H1 (cell line): ENCODE data around the gene ALOX5AP. TPM values are rescaled to one million over a fixed set of nuclear protein-coding genes. Genes with fewer than 3 reads are reported as not detected.

Experiments used
- CTCF ChIA-PET: fragments of 300-600 bp; sonication (Branson Sonifier 250); formaldehyde crosslinking; loops from one replicate; lab custom pipeline; 2021; ENCODE audit not compliant: partially characterized antibody; lab: Charles Lee
- POLR2A ChIA-PET: fragments of 300-600 bp; sonication (Branson Sonifier 250); formaldehyde crosslinking; loops from one replicate; lab custom pipeline; 2021; ENCODE audit warnings: inconsistent platforms; ENCODE audit not compliant: partially characterized antibody; lab: Charles Lee
- DNase-seq, 2 experiments: peaks; one replicate each; pipeline versions ENCODE4 v3.0.0 to v3.0.0-alpha.2; 2010 to 2022; ENCODE audit warnings: low spot score in 2 of 2, low read depth in 1 of 2, mixed read lengths in 1 of 2
- FAIRE-seq: peaks from 2 replicates; lab custom pipeline; 2011; peaks lifted over from hg19 to GRCh38; lab: Jason Lieb, UNC
- H2AFZ ChIP-seq: 2 replicates; pipeline ENCODE4 v1.8.1; 2012; ENCODE audit warnings: low read length, inconsistent platforms
- H2AK5ac ChIP-seq: 2 replicates; pipeline ENCODE4 v1.6.1; 2013; ENCODE audit warnings: low read depth, low read length
- H2BK120ac ChIP-seq: replicated peaks from 2 replicates; pipeline ENCODE3; 2013; ENCODE audit warnings: low read depth, low read length, inconsistent platforms
- H2BK12ac ChIP-seq: 2 replicates; pipeline ENCODE4 v1.6.1; 2013; ENCODE audit warnings: low read depth, low read length
- H2BK15ac ChIP-seq: 2 replicates; pipeline ENCODE4 v1.6.1; 2013; ENCODE audit warnings: low read length
- H2BK20ac ChIP-seq: 2 replicates; pipeline ENCODE4 v1.6.1; 2013; ENCODE audit warnings: low read length
- H2BK5ac ChIP-seq: 2 replicates; pipeline ENCODE4 v1.6.1; 2013; ENCODE audit warnings: low read depth, low read length
- H3K14ac ChIP-seq: 2 replicates; pipeline ENCODE4 v1.6.1; 2013; ENCODE audit warnings: inconsistent platforms; ENCODE audit not compliant: insufficient read length
- H3K18ac ChIP-seq: 2 replicates; pipeline ENCODE4 v1.6.1; 2013; ENCODE audit warnings: low read length; ENCODE audit errors: extremely low read depth
- H3K23ac ChIP-seq: 2 replicates; pipeline ENCODE4 v1.6.1; 2013; ENCODE audit warnings: inconsistent platforms; ENCODE audit not compliant: insufficient read length
- H3K23me2 ChIP-seq: 2 replicates; pipeline ENCODE4 v1.6.1; 2013; ENCODE audit warnings: low read depth, low read length
- H3K27ac ChIP-seq: 2 replicates; pipeline ENCODE4 v1.6.1; 2011; ENCODE audit warnings: low read depth, low read length, inconsistent platforms
- H3K27me3 ChIP-seq, 4 experiments: replicated peaks in 1 of 4; 1 replicate in 1 of 4; 2 replicates in 3 of 4; pipeline versions ENCODE4 v1.6.1 to v1.8.1; 2011 to 2013; ENCODE audit warnings: low read length in 3 of 4, mild to moderate bottlenecking in 3 of 4, inconsistent platforms in 2 of 4, mixed read lengths in 2 of 4, moderate library complexity in 1 of 4; ENCODE audit not compliant: control insufficient read depth in 3 of 4, insufficient read depth in 3 of 4; ENCODE audit errors: extremely low read depth in 1 of 4
- H3K36me3 ChIP-seq, 4 experiments: 2 replicates each; pipeline versions ENCODE4 v1.6.1 to v1.8.1; 2011 to 2013; ENCODE audit warnings: mild to moderate bottlenecking in 4 of 4, low read length in 3 of 4, moderate library complexity in 2 of 4, control low read depth in 1 of 4, inconsistent platforms in 1 of 4; ENCODE audit not compliant: insufficient read depth in 4 of 4, control insufficient read depth in 2 of 4
- H3K4ac ChIP-seq: replicated peaks from 2 replicates; pipeline ENCODE3; 2013; ENCODE audit warnings: low read length, low read depth, mixed read lengths, inconsistent platforms; ENCODE audit not compliant: insufficient read length
- H3K4me1 ChIP-seq, 4 experiments: replicated peaks in 1 of 4; 1 replicate in 1 of 4; 2 replicates in 3 of 4; pipeline versions ENCODE4 v1.6.1 to v1.8.1; 2011 to 2013; ENCODE audit warnings: low read length in 3 of 4, inconsistent platforms in 2 of 4, mixed read lengths in 1 of 4; ENCODE audit not compliant: insufficient read depth in 4 of 4, control insufficient read depth in 3 of 4
- H3K4me2 ChIP-seq, 2 experiments: 2 replicates each; pipeline versions ENCODE4 v1.6.1 to v1.8.1; 2011 to 2013; ENCODE audit warnings: low read depth in 2 of 2, low read length in 2 of 2, control low read depth in 1 of 2, inconsistent platforms in 1 of 2, mild to moderate bottlenecking in 1 of 2; ENCODE audit not compliant: insufficient read depth in 1 of 2
- H3K4me3 ChIP-seq, 4 experiments: fragments of 200-600, 300-600 bp in 1 of 4; sonication (generic), shearing (Covaris generic), sonication (Bioruptor Twin) in 1 of 4; 2 replicates each; pipeline versions ENCODE4 v1.5.1 to v1.8.1; 2011 to 2016; ENCODE audit warnings: low read length in 4 of 4, low read depth in 3 of 4, control low read depth in 2 of 4, inconsistent platforms in 2 of 4, mild to moderate bottlenecking in 2 of 4, mixed read lengths in 1 of 4, moderate library complexity in 1 of 4; ENCODE audit not compliant: insufficient read depth in 2 of 4; ENCODE audit errors: extremely low read depth in 1 of 4
- H3K56ac ChIP-seq: replicated peaks from 2 replicates; pipeline ENCODE3; 2013; ENCODE audit warnings: low read depth, mild to moderate bottlenecking, mixed read lengths, low read length, inconsistent platforms; ENCODE audit not compliant: insufficient read length
- H3K79me1 ChIP-seq: 2 replicates; pipeline ENCODE4 v1.6.1; 2013; ENCODE audit warnings: low read depth, low read length, control low read depth
- H3K79me2 ChIP-seq, 2 experiments: 2 replicates each; pipeline versions ENCODE4 v1.6.1 to v1.8.1; 2012 to 2013; ENCODE audit warnings: low read length in 2 of 2, mild to moderate bottlenecking in 2 of 2, inconsistent platforms in 1 of 2; ENCODE audit not compliant: insufficient read depth in 2 of 2, control insufficient read depth in 1 of 2
- H3K9ac ChIP-seq, 4 experiments: replicated peaks in 1 of 4; 1 replicate in 1 of 4; 2 replicates in 3 of 4; pipeline versions ENCODE4 v1.6.1 to v1.8.1; 2011 to 2013; ENCODE audit warnings: low read depth in 3 of 4, low read length in 3 of 4, control low read depth in 2 of 4, mild to moderate bottlenecking in 2 of 4, moderate library complexity in 2 of 4, inconsistent platforms in 1 of 4; ENCODE audit errors: extremely low read depth in 1 of 4
- H3K9me3 ChIP-seq, 2 experiments: 2 replicates each; pipeline versions ENCODE4 v1.6.1 to v1.8.1; 2012 to 2013; ENCODE audit warnings: mild to moderate bottlenecking in 2 of 2, moderate library complexity in 2 of 2, control low read depth in 1 of 2, inconsistent platforms in 1 of 2, low read depth in 1 of 2, low read length in 1 of 2, mixed read lengths in 1 of 2; ENCODE audit not compliant: insufficient read depth in 2 of 2
- H4K20me1 ChIP-seq, 2 experiments: replicated peaks in 1 of 2; 2 replicates each; pipeline versions ENCODE3 to v1.8.1; 2011 to 2013; ENCODE audit warnings: inconsistent platforms in 2 of 2, low read length in 2 of 2, mild to moderate bottlenecking in 1 of 2; ENCODE audit not compliant: insufficient read depth in 2 of 2, control insufficient read depth in 1 of 2
- H4K5ac ChIP-seq: 2 replicates; pipeline ENCODE4 v1.6.1; 2013; ENCODE audit warnings: low read length, low read depth, mixed read lengths, inconsistent platforms; ENCODE audit not compliant: insufficient read length
- H4K8ac ChIP-seq: 2 replicates; pipeline ENCODE4 v1.8.0; 2013; ENCODE audit warnings: mild to moderate bottlenecking, moderate library complexity, low read length, inconsistent platforms; ENCODE audit not compliant: insufficient read depth; ENCODE audit errors: extremely low read depth
- H4K91ac ChIP-seq: replicated peaks from 2 replicates; pipeline ENCODE3; 2013; ENCODE audit warnings: low read length, mixed read lengths, inconsistent platforms; ENCODE audit not compliant: insufficient read length
- ATF2 ChIP-seq: IDR thresholded peaks from 2 replicates; pipeline ENCODE4 v1.6.1; 2012; ENCODE audit warnings: low read length, inconsistent platforms
- CTBP2 ChIP-seq: IDR thresholded peaks from 2 replicates; pipeline ENCODE4 v1.7.0; 2011; ENCODE audit warnings: borderline replicate concordance, mild to moderate bottlenecking, moderate library complexity, mixed read lengths, low read length; ENCODE audit not compliant: insufficient read depth, insufficient read length
- KDM5A ChIP-seq: fragments of 200-600 bp; IDR thresholded peaks from 2 replicates; pipeline ENCODE4 v1.7.1; 2012; ENCODE audit warnings: mild to moderate bottlenecking, low read length, inconsistent platforms, mixed read lengths
- RFX5 ChIP-seq: IDR thresholded peaks from 2 replicates; pipeline ENCODE4 v1.6.1; 2011; ENCODE audit warnings: low read depth, low read length, improper control_type of control experiment, borderline replicate concordance
- RNF2 ChIP-seq: fragments of 200-900, 300-1000 bp; sonication (generic); IDR thresholded peaks from 2 replicates; pipeline ENCODE4 v1.7.1; 2016; ENCODE audit warnings: borderline replicate concordance, low read depth, mild to moderate bottlenecking, antibody characterized with exemption, low read length; ENCODE audit not compliant: poor library complexity, severe bottlenecking; ENCODE audit errors: missing control alignments
- SIN3A ChIP-seq, 2 experiments: IDR thresholded peaks in 1 of 2; conservative IDR thresholded peaks in 1 of 2; 2 replicates each; pipeline ENCODE4 v1.6.1; 2011 to 2012; ENCODE audit warnings: low read length in 2 of 2, improper control_type of control experiment in 1 of 2, low read depth in 1 of 2, mild to moderate bottlenecking in 1 of 2
- SP4 ChIP-seq: IDR thresholded peaks from 2 replicates; pipeline ENCODE4 v1.6.1; 2012; ENCODE audit warnings: low read length, inconsistent platforms
- SRF ChIP-seq: IDR thresholded peaks from 2 replicates; pipeline ENCODE4 v1.6.1; 2011; ENCODE audit warnings: mild to moderate bottlenecking, low read depth, low read length, moderate library complexity
- WGBS, 2 experiments: shearing (Covaris generic) in 1 of 2; methylation state at CpG; one replicate each; pipeline versions ENCODE4 v1.1.6 to v1.1.7; 2013 to 2015; ENCODE audit warnings: low lambda C conversion rate in 2 of 2, mixed read lengths in 2 of 2, inconsistent platforms in 1 of 2, low coverage in 1 of 2, missing lambda C conversion rate in 1 of 2; ENCODE audit not compliant: insufficient replicate concordance in 2 of 2, insufficient coverage in 1 of 2, insufficient read length in 1 of 2; ENCODE audit errors: extremely low coverage in 1 of 2, missing lambda C conversion rate in 1 of 2; 5-methylcytosine and 5-hydroxymethylcytosine counted together
- polyA plus RNA-seq, 7 experiments: library from polyadenylated mRNA; depleted of rRNA in 3 of 7; stranded (reverse) in 5 of 7; unstranded in 2 of 7; fragments of >200 nt in 5 of 7; fragments of 200-250 nt in 2 of 7; gene quantifications; 1 replicate in 5 of 7; 2 replicates in 1 of 7; 4 replicates in 1 of 7; pipeline versions ENCODE4 v1.2.1 to v1.2.3, GENCODE V29; 2011 to 2013; ENCODE audit warnings: missing spikeins in 2 of 7, mixed read lengths in 2 of 7
- total RNA-seq: library from RNA; stranded (reverse); fragmentation: NEBNext Ultra II Directional; extraction: Animal tissue kit (Norgen Biotek cat#: 25700); gene quantifications from 2 replicates; pipeline ENCODE4 v1.2.1, GENCODE V29; 2021

The ALOX5AP gene
- total and polyA plus RNA-seq, 2 of the 8 experiments (the other 6 are each of a cell fraction or from before 2014, with no cell fraction given), result not detected

- H3K4me3 ChIP-seq, result no peak overlapping the region
- DNase-seq (no peak), FAIRE-seq (no peak)
- H2BK20ac ChIP-seq, result no peak overlapping the region
- POLR2A ChIA-PET, result interaction anchor here (1.4 kb wide), 1 partner anchor 58 kb away, joined by 4 read pairs; no protein-coding TSS in a partner anchor
- H3K79me1 ChIP-seq, result no peaks in the 10 kb centered on the region
- H3K4me2 ChIP-seq, result no peak overlapping the region
- no peak overlapping the region for H2AFZ ChIP-seq
- H2AK5ac ChIP-seq, result no peak overlapping the region
- H2BK12ac ChIP-seq, result no peak overlapping the region
- peaks cover 0 to 3% (median 0%) of the 10 kb centered on the region in 4 experiments; a peak in 1 of 7 replicates for H3K27me3 ChIP-seq
- H3K4me1 ChIP-seq, result peaks cover 0 to 5% (median 2%) of the 10 kb centered on the region in 4 experiments; a peak in 4 of 7 replicates
- no peak overlapping the region for H3K14ac ChIP-seq
- H4K8ac ChIP-seq, result no peak overlapping the region
- TF ChIP-seq RNF2 (no peak), SP4 (no peak), CTBP2 (no peak), SRF (no peak), RFX5 (no peak), SIN3A (conservative IDR thresholded peaks at IDR 0.05 in 1 of 2, IDR thresholded peaks at IDR 0.05 in 1 of 2; ENCODE audit: low read depth in 1 of 2, low read length in 2 of 2) (no peak), ATF2 (no peak), KDM5A (no peak)
- H4K5ac ChIP-seq, result no peak overlapping the region
- H2BK5ac ChIP-seq, result no peak overlapping the region
- no peaks in the 10 kb centered on the region for H3K79me2 ChIP-seq
- no peak overlapping the region for H3K4ac ChIP-seq
- WGBS, 2 experiments, result 92% methylated on average over 4 of the region's 4 CpGs; no CpG with 5 or more reads in 1 of the 2 experiments
- no peak overlapping the region for H3K56ac ChIP-seq
- H2BK15ac ChIP-seq, result no peak overlapping the region
- no peaks in the 10 kb centered on the region for H4K20me1 ChIP-seq
- H3K23me2 ChIP-seq, result no peaks in the 10 kb centered on the region
- no peak overlapping the region for H3K18ac ChIP-seq
- H3K23ac ChIP-seq, result no peak overlapping the region
- no peaks in the 10 kb centered on the region for H3K36me3 ChIP-seq
- H2BK120ac ChIP-seq, result no peak overlapping the region
- no peak overlapping the region for H3K27ac ChIP-seq
- no peak overlapping the region for H3K9ac ChIP-seq
- CTCF ChIA-PET, result interaction anchor here (0.5 to 4.4 kb wide), 23 partner anchors 10 to 948 kb away, joined by 3 to 29 read pairs (median 5); no protein-coding TSS in a partner anchor
- H4K91ac ChIP-seq, result no peak overlapping the region
- no peaks in the 10 kb centered on the region for H3K9me3 ChIP-seq
Observed at GRCh38 chr13:30805132-30805537, 69.8 kb downstream of the ALOX5AP start.
